SKM-1 treated with dmso at 0.1 percent for 144 hours (cell line): Measurements from ENCODE around the gene TLE1.

Source experiments
- DNase-seq: peaks from one replicate; lab custom pipeline; 2025; ENCODE audit not compliant: unreplicated experiment; lab: John Stamatoyannopoulos, UW

TLE1 gene

DNA sequence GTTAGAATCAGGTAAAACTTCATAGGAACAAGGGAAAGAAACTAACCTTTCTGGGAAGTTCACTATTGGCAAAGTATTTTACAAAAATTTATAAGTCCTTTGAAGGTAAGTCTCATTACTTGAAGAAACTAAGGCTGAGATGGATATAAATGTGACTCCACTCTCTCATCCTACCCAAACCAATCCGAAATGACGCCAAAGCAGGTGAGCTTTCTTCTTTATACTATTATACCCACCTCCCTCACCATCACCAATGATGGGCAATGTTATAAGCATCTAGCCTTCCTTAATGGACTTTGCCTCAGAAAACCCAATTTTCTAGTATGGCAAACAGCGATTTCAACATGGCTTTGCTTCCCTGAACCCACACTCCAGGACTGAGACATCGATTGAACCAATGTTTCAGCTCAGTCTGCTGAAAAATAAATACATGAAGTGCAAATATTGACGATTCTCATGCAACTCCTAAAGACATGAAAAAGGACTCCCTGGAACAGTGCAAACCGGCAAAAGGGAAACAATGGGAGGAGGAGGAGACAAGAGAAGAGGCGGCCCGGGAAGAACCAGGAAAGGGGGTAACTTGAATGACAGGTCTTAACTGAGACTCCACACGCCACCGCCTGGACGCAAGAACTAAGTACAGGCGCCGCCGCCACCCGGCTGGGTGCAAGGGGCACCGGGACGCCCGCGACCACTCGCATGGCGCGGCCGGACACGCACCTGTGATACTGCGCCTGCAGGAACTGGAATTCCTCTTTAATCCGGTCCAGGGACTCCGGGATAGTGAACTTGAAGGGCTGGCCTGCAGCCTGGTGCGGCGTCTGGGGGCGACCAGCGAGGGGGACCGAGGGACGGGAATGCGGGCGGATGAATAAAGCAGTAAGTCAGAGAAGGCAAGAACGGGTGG, 2.5 kb downstream of the TLE1 start:
- peak; percentile 2 for DNase-seq

DNA sequence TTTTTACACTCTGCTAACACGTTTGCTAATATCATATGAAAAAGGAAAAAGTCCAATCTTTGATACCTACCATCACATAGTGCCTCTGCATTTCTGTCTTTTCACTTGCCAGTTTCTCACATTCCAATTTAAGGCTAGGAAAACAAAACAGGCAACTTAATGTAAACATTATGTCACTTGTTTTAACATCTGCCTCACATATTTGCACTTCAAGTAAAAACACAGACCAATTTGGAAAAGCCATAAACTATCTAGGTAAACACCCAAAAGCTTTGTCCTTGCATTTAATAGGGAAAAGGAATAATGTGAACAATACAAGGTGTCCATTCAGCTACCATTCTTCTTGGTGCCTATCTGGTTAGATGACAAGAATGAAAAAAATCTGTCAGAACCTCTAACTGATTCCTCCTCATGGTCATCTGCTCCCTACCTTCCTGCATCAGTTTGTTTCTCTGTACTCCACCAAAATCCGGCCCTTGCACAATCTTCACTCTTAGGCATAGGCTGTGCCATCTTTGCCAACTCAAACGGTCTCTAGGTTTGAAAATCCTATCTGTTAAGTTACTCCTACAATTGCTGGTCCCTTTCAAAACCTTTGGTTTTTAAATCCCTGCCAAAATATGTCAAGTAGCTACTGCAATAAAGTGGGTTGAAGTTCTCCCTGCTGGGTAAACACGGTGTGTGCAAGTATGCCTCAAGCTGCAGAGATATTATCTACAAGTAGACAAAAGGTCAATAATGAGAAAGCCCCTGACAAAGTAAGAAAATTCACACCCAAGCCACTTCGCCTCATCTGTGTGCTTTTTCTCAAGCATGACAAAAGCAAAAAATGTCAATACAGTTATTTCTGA, 3.4 kb downstream of the TLE1 start:
- DNase-seq: no peak

DNA sequence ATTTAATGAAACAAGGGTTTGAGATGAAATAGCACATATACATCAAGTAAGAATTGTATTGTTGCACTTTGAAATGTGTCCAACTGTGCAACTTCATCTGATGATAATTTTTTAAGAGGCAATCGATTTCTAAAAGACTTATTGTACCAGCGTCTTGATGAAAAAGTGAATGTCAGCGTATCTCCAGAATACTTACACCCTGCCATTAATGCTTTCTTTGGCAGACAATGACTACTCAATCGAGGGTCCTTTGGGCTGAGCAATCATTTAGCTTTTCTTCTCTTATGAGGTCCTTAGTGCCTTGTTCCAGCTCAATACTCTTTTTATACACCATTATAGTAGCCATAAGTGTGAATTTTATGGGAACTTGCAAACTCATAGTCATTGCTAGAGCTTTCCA, 4.7 kb downstream of the TLE1 start:
- no peak for DNase-seq

DNA sequence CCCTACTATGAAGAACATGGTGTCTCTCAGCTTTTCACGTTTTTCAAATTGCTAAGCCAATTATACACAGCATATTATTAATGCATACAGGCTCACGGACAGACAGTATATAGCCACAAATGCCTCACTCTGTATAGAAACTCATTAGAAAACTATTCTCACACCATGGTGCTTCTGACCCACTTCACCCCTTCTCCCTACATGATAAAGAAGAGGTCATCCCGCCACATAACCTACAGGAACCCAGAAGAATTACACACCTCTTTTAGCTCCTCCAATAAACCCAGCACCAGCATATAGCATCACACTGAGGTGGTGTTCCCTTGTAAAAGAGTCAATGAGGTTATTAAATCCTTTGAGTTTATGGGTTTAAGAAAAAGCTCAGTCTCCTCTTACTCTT, 5.6 kb downstream of the TLE1 start:
- no peak for DNase-seq

DNA sequence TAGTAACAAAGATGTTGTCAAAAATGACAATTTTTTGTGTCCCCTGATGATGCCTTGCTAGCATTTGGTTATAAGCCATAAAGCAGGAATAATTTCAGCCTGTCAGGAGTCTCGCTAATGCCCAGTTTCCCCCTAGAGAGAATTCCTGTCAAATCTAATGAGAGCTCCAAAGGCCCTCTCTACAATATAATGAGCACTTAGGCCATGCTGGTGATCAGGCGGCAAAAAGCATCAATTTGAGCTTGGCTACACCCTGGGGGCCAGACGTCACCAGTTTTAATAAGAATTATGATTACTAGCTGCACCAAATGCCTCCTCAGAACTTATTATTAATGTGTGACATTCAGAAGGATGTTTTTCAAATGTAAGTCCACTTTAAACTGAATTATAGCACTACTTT, 6.1 kb downstream of the TLE1 start:
- no peak for DNase-seq

DNA sequence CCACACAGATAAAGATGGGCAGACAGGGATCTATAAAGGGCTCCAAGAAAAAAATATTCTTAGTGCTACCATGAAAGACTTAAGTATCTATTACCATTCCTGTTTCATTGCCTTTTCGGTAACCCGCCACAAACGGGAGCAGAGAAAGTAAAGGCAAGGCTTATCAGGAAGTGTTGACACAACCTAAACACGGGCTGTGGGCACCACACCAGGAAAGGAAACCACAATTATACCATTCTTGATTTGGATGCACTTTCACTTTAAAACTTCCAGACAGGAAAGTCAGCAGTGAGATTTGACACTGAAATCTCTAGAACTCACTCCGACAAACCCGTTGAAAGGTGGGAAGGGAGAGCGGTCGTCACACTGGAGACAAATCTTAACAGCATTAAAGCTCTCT, 6.5 kb downstream of the TLE1 start:
- DNase-seq: no peak

DNA sequence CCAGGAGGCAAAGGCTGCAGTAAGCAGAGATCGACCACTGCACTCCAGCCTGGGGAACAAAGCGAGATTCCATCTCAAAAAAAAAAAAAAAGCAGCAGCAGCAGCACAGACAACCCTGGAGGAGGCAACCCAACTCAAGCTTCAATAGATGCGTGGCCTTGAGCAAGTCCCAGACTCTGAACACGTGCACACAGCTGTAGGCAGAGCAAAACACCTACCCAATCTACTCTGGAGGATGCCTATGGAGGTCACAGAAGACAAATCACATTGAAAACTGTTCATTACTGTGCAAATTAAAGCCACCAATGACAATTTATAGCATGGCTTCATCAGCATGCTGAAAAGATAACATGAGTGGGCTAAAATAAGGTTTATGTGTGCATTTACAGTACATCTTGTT, 7.2 kb downstream of the TLE1 start:
- no peak for DNase-seq

DNA sequence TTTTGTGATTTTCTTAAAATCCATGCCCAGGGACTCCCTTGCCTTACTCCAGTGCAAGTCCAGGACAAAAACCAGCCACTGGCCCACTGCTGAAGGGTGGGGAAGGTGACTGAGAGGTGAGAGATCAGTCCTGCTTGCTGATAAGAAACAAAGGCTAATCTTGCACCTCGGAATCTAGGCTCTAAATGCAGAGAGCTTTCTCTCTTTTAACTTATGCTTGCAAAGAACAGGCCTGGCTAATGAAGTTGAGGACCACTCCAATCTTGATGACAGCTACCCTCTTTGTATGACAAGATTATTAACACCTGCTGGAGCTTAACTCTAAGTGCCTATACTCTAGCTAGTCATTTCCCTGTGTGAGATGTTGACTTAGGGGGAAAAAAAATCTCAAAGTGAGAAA, 8.8 kb downstream of the TLE1 start:
- no peak for DNase-seq

DNA sequence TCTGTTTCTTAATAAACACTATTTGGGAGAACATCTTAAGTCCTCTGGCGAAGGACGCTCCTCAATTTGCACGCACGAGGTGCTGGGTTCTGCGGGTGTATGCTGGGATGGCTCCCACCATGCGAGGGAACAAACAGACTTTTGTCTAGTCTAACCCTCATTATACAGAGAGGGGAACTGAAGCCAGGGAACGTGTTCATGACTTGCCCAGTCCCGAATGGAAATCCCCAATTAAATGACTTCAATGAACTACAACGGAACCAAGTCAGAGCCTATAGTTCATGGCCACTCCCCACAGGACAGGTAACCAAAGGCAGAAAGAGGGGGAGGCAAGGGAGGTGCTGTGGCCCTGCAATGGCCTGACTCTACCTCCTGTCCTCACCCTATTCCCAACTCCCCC, 9.3 kb downstream of the TLE1 start:
- no peak for DNase-seq

DNA sequence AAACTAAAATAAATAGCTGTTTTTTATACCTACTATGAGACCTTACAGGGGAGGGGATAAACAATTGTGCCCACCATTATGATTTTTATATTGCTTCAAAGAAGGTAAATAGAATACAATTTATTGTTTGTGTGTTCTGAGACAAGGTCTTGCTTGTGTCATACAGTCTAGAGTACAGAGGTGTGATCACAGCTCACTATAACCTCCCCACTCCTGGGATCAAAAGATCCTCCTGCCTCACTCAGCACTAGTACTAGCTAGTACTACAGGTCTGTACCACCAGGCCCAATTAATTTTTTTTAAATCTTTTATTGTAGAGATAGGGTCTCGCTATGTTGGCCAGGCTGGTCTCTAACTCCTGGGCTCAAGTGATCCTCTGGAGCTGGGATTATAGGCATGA, 11.3 kb downstream of the TLE1 start:
- no peak for DNase-seq

DNA sequence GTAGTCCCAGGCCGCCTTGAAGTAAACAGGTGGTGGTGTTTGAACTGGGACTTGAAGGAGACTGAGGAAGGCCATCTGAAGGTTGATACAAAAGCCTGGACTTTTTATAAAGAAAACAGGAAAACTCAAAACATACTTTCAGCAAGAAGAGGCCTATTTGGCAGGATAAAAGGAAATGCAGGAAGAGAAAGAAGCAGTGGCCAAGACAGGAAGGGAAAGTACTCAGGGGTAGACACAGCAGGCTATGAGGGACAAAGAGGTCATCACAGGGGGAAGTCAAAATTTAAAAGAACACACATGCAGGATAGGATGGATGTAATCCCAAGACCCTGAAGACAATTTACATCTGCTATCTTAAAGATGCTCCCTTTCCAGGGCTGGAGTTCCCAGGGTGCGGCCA, 13.0 kb downstream of the TLE1 start:
- no peak for DNase-seq

DNA sequence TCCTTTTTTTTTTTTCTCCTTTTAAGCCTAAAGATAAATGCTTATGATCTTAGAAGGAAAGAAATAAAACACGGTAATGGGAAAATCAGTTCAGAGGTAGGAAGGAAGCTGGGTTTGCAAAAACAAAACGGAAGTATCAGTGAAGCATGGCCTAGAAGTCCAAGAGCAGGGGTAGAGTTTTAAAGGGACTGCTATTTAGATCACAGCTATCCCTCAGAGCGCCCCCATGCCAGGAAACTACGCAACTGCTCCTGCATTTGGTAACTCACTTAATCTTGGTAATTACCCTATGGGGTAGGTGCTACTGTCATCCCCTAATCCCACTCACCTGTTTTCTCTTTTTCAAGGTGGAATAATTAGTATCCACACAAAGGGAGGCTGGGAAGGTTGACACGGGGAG, 16.0 kb downstream of the TLE1 start:
- no peak for DNase-seq

DNA sequence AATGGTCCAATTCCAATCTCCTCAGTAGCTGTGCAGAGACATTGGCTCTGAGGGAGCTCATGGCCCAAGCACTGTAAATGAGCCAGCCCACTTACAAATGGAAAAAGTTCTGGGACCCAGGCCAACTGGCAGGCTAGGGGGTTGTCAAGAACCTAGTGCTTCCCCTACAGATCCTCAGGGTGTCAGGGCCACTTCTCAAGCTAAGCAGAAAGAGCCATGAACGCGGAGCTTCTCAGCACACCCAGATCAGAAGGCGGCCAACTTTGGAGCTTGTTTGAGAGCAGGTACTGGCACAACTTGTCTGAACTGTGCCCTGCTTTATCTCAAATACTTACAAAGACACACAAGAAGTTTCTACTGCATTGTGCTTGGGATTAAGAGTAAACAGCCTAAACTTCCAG, 17.5 kb downstream of the TLE1 start:
- DNase-seq: no peak

DNA sequence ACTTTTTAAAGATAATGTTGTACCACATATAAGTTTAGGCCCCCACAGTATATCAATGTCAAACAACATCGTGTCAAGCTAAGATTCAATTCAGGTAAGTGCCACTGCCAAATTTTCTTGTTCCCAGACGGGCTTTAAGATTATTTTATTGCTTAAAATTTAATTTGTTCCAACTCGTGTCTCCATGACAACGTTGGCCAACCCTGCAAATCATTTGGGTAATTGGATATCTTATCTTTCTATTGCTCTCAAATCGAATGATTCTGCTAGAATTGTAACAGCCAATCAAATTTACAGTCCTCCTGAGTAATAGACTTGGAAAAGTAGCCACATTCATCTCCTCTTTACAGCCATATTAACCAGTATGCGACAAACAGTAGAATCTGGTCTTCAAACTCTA, 19.5 kb downstream of the TLE1 start:
- no peak for DNase-seq

DNA sequence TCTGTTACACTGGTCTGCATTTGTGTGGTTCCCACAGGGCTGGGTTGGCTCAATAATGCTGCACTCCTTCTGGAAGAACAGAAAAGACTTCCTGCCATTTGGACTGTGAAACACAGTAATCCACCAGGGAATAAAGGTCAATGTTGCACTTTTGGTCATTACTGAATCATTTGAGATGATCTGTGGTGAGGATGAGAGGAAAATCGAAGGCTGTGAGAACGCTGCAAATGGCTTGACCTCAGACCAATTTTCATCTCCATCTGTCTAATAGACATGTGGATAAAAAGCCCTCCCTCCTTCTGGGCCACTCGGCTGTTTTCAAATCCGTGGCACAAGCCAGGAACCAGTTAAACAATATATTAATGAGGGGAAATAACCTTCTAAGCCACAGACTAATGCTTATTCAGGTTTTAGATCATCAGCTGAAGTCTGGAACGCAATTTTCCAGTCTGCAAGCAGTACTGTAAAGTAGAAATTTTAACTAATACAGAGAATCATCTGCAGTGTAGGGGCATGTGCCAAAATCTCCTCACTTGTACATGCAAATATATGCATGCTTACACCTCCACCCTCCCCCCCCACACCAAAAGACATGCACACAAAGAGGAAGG, 20.2 kb downstream of the TLE1 start:
- DNase-seq: no peak

DNA sequence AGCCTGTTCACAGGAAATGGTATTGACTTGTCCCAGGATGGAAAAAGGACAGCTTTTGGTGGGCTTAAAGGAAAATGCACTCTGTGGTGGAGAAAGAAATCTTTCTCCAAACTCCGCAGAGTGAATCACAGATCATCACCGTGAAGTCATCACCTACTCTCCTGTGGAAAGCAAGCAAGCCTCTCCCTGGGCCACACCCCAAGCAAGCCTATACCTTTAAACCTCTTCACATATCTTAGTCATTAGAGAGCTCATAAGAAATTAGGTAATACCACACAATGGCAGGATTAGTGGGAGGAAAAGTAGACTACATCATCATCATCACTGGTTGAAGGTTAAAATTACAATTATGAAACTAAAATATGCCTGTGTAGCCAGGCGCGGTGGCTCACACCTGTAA, 23.2 kb downstream of the TLE1 start:
- no peak for DNase-seq

DNA sequence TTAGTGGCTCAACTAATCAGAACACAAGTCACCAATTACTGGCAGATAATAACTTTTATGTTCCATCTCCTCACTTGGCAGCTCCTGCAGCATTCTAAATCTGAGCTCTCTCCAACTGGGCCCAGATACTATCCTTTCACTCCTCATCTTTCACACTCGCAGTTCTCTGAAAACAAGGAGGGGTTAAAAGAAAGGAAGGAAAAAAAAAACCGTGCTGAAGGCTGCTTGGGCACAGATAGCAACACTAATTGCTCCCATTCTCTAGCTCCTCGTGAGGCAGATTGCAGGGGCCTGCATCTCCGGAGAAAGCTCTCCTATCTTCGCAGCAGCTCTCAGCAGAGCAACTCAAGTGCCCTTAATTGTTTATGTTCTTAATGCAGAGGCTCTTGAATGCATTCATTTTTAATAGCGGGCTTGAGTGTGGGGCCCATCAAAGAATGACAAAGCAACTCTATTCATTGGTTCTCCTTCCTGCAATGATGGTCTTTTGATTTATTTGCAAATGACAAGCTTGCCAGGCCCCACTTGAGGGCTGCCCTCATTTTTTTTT, 23.9 kb downstream of the TLE1 start:
- DNase-seq: no peak

DNA sequence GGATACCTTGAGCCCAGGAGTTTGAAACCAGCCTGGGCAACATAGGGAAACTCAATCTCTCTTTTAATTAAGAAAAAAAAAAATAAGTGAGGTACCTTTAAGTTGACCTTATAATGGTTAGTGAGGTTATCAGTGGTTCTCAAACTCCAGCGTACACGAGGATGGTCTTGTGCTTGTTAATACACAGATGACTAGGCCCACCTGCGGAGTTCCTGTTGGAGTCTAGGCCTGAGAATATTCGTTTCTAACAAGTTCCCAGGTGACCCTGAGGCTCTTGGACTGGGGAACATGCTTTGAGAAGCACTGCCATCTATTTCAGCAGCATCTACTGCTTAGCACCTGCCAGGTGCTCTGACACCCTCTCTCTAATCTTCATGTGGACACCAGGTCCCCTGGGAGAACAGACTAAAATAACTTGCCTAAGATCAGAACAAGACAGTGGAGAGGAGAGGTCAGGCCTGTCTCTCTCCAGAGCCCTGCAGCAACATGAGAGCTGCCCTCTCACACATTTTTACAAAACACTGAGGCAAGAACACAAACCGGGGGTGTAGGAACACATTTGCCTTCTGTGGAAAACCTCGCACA, 24.6 kb downstream of the TLE1 start:
- DNase-seq: no peak

DNA sequence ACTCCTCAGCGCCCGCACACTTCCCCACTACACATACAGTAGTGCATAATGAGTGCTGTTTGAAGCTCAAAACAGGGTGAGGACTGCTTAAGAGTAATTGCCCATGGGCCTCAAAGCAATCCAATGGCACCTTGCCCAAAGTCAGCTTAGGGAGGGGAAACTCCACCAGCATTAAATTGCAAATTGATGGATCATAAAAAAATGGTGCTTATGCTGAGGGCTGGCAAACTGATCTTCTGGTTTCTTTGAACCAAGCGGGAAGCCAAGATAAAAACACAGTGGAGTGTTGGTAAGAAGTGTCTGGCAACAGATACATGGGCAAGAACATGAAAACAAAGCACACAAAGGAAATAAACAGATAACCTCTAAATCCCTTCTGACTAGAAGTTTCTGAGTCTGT, 28.0 kb downstream of the TLE1 start:
- no peak for DNase-seq

DNA sequence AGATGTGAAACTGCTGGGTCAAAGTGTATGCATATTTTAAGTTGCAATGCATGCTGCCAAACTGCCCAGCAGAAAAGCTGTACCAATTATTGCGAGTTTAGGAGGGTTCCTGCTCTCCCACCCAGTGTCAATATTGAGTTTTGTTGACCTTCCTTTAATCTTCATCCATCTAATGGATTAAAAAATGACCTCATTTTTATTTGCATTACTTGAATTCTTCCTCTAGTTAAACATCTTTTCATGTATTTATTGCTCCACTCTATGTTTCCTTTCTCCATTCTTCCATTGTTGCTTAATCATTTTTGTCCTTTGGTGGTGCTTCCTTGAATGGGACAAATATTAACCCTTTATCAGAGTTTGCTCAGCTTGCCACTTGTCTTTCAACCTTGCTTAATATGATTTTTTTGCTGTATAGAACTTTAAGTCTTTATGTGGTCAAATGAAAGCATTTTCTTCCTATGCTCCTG, 32.4 kb downstream of the TLE1 start:
- no peak for DNase-seq

DNA sequence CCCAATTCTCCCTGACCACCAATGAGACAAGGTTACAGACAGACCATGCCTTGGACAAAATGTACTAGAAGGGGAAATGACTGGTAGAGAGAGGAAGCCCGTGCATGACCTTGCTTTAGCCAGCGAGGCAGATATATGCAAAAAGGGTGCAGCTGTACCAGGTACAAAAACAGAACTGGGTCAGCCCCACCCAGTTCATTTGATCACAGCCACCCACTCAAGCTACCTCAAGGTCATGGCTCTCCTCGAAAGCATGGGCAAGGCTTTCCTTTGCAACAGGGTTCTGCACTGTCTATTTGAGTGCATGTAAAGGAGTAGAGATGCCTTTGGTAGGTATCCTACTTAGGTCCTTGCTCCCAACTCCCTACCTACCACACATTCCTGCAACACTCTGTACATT, 33.3 kb downstream of the TLE1 start:
- DNase-seq: peak; percentile 0
